Epidermal melanocyte (primary cell): ENCODE data around the gene TMCC1.
"Not testable (repeated sequence)": the region's sequence is repeated elsewhere in the genome, so short reads cannot be mapped to it uniquely, and the experiment has no call there.

Experiments used
- DNase-seq: peaks from one replicate; pipeline ENCODE4 v3.0.0; 2011; ENCODE audit warnings: low spot score; ENCODE audit not compliant: insufficient read length

Gene TMCC1

GRCh38 chr3:129689036-129689435 lies 204.5 kb downstream of the TMCC1 start:
- DNase-seq: no peak

DNA sequence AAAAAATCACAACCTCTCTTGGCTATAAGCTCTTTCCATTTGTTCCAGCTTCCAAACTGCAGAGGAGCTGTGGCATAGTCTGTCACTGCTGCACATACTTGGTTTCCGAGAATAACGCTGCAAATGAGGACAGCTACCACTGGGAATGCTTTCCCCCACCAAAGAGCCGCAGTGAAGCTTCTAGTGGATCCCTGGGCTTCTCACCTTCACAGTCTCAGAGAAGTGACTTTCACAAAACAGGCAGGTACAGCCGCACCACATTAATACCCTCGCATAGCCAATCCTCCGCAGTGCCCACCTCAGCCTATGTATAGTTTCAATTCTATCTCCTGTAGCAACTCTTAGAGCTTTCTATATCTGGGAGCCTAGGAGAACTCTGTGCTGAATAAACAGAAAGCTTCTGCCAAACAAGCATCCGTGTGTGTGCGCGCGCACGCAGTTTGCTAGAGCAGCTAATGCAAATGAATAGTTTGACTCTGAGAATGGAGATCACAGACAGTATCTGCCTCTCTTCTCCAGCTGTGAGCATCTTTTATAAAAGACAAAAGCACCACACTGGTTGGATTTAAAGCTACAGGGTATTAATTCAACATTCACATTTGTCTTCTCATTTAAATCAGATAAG lies 205.1 kb downstream of the TMCC1 start:
- DNase-seq: no peak

- no peak for DNase-seq
Measured at GRCh38 chr3:129687586-129688125, 205.9 kb downstream of the TMCC1 start.

DNA sequence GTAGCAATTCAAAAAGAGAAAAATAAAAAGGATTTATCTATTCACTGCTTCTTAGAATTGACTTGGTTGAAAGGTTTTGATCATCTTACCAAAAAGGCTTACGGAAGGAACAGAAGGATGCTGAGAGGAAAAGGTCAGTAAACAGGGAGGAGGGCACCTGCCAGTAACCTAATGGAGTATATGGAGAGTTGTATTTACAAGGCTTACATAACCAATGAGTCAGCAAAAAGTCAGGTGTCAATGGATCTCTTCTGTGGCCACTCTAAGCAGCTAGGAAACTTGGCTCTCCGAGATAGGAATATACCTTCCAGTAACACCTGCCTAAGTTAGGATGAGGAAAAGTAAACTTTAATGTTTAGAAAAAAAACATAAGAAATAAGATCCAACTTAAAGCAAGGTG lies 206.6 kb downstream of the TMCC1 start:
- no peak for DNase-seq

DNA sequence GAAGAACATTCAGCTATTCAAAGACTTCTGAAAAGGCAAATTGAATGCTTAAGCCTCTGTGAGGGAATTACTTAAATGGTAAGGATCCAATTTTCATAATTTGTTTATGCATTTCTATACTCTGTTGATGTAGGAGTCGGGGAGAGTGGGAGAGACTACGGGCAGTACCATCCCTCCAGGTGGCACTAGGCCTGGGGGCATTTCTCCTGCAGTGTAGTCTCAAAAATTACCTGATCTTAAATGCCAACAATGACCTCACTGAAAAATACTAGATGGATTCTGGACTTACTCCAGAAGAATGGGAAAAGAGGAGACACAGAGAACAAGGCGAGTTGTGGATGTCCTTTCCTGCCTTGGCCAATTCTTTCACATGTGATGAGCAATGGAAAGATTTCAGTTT lies 209.2 kb downstream of the TMCC1 start:
- no peak for DNase-seq

DNA sequence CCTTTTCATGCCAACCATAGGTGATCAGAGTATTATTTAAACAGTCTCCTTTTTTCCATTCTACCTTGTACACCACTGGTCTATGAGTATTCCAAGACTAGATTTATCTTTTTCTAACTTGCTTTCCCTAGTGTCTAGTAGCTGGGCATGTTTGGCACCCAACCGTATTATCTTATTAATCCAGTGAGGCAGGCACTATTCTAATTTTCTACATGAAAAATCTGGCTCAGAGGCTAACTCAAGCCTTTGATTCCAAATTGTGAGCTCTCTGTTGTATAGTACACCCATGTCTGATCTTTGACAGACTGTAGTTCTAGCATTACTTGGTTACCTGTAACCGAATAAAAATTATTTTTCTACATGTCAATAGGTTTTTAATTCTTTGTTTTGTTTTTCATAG lies 210.3 kb downstream of the TMCC1 start:
- DNase-seq: no peak

DNA sequence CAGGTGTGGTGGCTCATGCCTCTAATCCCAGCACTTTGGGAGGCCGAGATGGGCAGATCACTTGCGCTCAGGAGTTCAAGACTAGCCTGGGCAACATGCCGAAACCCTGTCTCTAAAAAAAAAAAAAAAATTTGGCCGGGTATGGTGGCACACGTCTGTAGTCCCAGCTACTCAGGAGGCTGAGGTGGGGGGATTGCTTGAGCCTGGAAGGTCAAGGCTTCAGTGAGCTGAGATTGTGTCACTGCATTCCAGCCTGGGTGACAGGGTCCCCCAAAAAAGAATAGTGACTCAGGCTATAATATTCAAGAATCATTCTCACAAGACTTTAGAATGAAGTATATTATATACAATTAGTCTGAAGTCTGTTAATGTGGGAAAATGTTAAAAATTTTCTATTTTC lies 216.5 kb downstream of the TMCC1 start:
- no peak for DNase-seq

DNA sequence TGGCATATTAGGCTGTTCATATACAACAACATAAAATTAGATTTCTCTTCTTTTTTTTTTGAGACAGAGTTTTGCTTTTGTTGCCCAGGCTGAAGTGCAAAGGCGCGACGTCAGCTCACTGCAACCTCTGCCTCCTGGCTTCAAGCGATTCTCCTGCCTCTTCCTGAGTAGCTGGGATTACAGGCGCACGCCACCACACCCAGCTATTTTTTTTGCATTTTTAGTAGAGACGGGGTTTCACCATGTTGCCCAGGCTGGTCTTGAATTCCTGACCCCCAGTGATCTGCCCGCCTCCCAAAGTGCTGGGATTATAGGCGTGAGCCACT lies 218.8 kb downstream of the TMCC1 start:
- not testable (repeated sequence) for DNase-seq

DNA sequence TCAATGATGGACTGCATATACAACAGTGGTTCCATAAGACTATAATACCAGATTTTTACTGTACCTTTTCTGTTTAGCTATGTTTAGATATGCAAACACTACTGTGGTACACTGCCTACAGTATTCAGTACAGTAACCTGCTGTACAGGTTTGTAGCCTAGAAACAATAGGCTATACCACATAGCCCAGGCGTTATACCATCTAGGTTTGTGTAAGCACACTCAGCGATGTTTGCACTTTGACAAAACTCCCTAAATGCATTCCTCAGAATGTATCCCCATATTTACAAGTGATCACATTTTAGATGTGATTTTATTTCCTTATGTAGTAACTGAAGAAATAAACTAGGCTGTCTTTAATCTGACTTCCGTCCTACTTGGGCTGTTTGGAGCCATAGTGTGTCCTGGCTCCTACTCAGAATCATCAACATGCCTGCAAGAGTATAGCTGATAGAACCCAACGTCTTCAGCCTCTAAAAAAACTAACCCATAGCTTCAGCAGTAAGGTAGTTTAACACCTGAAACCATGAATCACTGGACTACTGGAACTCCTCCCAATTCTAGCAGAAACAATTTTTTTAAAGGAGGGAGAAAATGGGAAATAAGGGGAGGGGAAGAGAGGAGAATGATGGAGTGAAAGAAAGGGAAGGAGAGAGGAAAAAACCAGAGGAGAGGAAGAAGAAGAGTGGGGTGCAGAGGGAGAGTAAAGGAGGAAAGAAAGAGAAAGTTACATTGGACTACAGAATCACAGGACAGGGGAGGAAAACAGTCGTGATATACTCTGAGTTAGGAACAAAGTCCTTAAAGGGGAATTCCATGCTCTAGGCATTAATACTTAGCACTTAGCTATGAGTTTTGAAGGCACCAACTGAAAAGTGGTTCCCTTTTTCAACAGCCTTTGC lies 219.4 kb downstream of the TMCC1 start:
- DNase-seq: no peak

- no peak for DNase-seq
Measured at GRCh38 chr3:129673012-129673411, 220.5 kb downstream of the TMCC1 start.

- no peak for DNase-seq
Measured at GRCh38 chr3:129672412-129672811, 221.1 kb downstream of the TMCC1 start.

DNA sequence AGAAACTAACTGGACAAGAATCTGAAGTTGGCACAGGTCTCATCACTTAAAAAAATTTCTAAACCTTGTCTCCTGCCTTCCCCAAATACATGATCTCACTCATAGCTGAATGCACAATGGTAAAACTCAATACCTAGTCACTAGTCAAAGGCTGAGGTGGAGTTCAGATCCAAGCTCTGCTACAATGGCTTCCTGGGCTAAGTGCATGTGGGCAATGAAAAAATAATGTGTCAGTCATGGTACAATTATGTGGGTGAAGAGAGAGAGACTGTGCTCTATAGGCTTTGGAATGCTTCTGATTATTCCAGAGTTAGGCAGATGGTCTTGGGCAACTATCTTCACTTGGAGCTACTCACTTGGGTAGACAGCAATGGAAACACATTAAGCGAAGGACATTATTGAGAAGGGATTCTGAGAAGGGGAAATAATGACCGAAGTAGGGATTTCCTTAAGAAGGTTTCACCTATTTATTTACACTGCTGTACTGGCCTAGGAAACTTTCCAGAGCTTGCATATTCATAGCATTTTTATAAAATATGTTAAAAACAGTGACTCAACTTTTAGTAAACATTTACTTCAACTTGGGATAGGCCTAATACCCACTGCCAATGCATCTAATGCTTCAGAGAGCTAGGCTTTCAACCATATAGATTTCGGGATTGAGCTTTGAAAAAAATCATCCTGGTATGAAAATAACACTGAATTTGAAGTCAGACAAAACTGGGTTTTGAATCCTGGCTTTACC lies 228.3 kb downstream of the TMCC1 start:
- DNase-seq: no peak

- DNase-seq: no peak
Measured at GRCh38 chr3:129663930-129664646, 229.4 kb downstream of the TMCC1 start.

GRCh38 chr3:129663045-129663446 lies 230.5 kb downstream of the TMCC1 start:
- no peak for DNase-seq

- DNase-seq: no peak
Measured at GRCh38 chr3:129662191-129662608, 231.3 kb downstream of the TMCC1 start.

DNA sequence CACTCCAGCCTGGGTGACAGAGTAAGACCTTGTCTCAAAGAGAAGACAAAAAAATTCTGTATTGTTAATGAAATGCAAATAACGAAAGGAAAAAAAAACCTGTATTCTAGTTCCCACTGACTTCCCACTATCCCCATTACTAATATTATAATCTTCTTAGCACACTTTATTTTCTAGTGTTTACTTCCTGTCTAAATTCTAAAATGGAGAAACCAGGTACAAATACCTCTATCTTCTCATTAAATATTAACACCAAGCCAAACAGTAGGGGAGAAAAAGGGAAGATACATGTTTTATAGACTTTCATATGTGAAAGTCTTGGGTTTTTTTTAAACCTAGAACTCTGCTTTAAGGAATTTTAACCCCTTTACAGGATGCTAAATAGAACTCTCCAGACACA lies 231.7 kb downstream of the TMCC1 start:
- DNase-seq: no peak

- DNase-seq: no peak
Measured at GRCh38 chr3:129658110-129658843, 235.2 kb downstream of the TMCC1 start.

GRCh38 chr3:129657261-129658046 lies 236.1 kb downstream of the TMCC1 start:
- DNase-seq: no peak

GRCh38 chr3:129656659-129657247 lies 236.8 kb downstream of the TMCC1 start:
- no peak for DNase-seq
